Vagina (tissue), 2 donors: ENCODE measurements around the gene USP10. TPM values are rescaled to one million over a fixed set of nuclear protein-coding genes. Genes with fewer than 3 reads are reported as not detected.

Experiments used
- DNase-seq, 2 donors: peaks; one replicate each; pipeline ENCODE4 v3.0.0-alpha.2; 2017; ENCODE audit errors: extremely low spot score in 2 of 2
- H3K27ac ChIP-seq: fragments of 200-600 bp; sonication (generic); one replicate; pipeline ENCODE4 v1.5.1; 2019
- H3K27me3 ChIP-seq: fragments of 200-600 bp; sonication (generic); one replicate; pipeline ENCODE4 v1.5.1; 2019
- H3K36me3 ChIP-seq, 2 donors: fragments of 200-600 bp; sonication (generic); one replicate each; pipeline ENCODE4 v1.5.1; 2017 to 2019
- H3K4me1 ChIP-seq: fragments of 200-600 bp; sonication (generic); one replicate; pipeline ENCODE4 v1.5.1; 2019
- H3K4me3 ChIP-seq, 2 donors: fragments of 200-600 bp; sonication (generic); 1 replicate in 1 of 2; 2 replicates in 1 of 2; pipeline ENCODE4 v1.5.1; 2016 to 2019
- H3K9me3 ChIP-seq: fragments of 200-600 bp; sonication (generic); one replicate; pipeline ENCODE4 v1.5.1; 2019
- POLR2A ChIP-seq, 2 donors: fragments of 450-650 bp; IDR thresholded peaks; one replicate each; pipeline ENCODE4 v1.6.1; 2017; ENCODE audit warnings: antibody characterized with exemption in 2 of 2, mild to moderate bottlenecking in 2 of 2, moderate library complexity in 2 of 2
- POLR2AphosphoS5 ChIP-seq, 2 donors: sonication (generic); formaldehyde crosslinking; IDR thresholded peaks; one replicate each; pipeline ENCODE4 v1.9.0; 2017; ENCODE audit warnings: antibody characterized with exemption in 2 of 2, mild to moderate bottlenecking in 2 of 2, low read depth in 1 of 2; ENCODE audit not compliant: insufficient read depth in 1 of 2
- intact Hi-C: fragments of 100-400 bp; cut with DNase I; formaldehyde crosslinking; loops from one replicate; pipeline ENCODE4 v1.15.1; 2023
- total RNA-seq: library from RNA; depleted of rRNA; stranded (reverse); fragments of >200 nt; gene quantifications from one replicate; pipeline ENCODE4 v1.2.3, GENCODE V29; 2016
- TF ChIP-seq, protein P1 (sequence below), 3 experiments: fragments of 450-650 bp in 2 of 3; fragments of 200-600 bp in 1 of 3; sonication (generic) in 1 of 3; IDR thresholded peaks; one replicate each; pipeline ENCODE4 v1.5.1; 2017 to 2019; ENCODE audit warnings: antibody characterized with exemption in 3 of 3, mild to moderate bottlenecking in 2 of 3, moderate library complexity in 2 of 3

Gene USP10
- total RNA-seq, 1 donor from 2014 or later: 42.5 TPM

DNA sequence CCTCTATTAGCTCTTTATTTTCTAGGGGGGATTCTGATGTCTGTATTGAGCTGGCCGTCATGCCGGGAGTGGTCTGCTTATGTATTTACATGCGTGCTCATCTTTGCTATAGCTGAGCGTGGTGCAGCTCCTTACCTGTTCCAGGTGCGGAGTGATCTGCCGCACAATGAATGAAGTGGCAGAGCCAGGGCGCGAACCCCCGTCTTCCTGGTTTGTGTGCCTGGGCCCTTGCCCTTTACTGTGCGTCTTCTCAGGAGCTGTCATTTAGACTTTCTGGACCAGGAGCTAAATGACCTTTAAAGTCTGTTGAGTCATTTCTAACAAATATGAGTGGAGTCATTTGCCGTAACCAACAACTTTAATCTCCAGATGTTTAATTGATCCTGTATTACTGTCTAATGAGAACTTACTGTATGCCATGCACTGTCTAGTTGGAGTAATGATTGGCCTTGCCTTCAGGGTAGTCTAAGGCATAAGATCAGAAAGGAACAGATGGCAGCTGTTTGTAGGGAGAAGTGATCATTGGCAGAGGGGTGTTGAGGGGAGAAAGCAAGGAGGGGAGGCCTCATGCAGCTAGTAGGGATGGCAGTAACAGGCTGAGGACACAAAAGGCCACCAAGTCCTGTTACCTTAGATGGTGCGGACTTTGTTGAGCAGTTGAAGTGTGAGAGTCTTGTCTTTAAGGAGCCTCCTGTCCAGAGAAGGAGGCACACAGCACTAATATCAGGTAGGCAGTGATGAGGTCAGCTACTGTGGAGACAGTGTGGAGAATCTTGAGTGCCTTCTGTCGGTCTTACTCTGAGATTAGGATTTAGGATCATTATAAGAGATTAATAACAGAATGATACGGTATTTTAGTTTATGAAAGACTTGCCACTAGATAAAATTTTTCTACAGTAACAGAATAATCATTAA is 53.9 kb downstream of the USP10 start:
- no peak for DNase-seq
- peak overlapping the region; percentile 40 for H3K27ac ChIP-seq
- no peaks in the 10 kb centered on the region for H3K9me3 ChIP-seq
- H3K27me3 ChIP-seq: no peaks in the 10 kb centered on the region
- H3K36me3 ChIP-seq: no peaks in the 10 kb centered on the region
- H3K4me1 ChIP-seq: peaks cover 35% of the 10 kb centered on the region
- H3K4me3 ChIP-seq: no peak overlapping the region
- TF ChIP-seq POLR2AphosphoS5 (IDR thresholded peaks at IDR 0.05; ENCODE audit: insufficient read depth in 1 of 2, low read depth in 1 of 2) (no peak), POLR2A (IDR thresholded peaks at IDR 0.05) (no peak)
- TF ChIP-seq, protein P1, sequence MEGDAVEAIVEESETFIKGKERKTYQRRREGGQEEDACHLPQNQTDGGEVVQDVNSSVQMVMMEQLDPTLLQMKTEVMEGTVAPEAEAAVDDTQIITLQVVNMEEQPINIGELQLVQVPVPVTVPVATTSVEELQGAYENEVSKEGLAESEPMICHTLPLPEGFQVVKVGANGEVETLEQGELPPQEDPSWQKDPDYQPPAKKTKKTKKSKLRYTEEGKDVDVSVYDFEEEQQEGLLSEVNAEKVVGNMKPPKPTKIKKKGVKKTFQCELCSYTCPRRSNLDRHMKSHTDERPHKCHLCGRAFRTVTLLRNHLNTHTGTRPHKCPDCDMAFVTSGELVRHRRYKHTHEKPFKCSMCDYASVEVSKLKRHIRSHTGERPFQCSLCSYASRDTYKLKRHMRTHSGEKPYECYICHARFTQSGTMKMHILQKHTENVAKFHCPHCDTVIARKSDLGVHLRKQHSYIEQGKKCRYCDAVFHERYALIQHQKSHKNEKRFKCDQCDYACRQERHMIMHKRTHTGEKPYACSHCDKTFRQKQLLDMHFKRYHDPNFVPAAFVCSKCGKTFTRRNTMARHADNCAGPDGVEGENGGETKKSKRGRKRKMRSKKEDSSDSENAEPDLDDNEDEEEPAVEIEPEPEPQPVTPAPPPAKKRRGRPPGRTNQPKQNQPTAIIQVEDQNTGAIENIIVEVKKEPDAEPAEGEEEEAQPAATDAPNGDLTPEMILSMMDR (IDR thresholded peaks at IDR 0.05): no peak
- intact Hi-C loops: loop anchor here (5.0 kb wide), 1 partner anchor 214 kb away; no protein-coding TSS in a partner anchor

DNA sequence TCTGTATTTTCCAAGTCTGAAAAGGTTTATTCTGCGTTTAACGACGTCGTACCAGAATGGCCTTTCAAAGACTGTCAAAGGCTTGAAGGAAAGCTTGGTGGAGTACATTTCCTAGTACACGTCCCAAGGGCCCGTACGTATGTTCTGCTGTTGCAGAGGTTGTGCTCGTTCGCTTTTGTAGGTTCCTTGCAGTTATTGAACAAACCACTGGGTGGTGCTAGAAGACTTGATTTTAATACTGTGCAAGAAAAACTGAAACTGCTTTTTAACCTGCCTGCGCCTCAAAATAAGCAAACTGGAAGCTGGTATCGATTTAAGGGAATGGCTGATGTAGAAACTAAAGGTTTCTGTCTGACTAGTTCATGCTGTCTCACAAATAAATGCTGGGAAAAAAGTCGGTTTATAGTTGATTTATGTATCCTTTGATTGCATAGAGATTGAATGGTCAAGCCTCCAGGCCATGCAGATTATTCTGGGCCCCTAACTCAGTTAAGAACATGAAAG is 54.6 kb downstream of the USP10 start:
- H3K9me3 ChIP-seq: no peaks in the 10 kb centered on the region
- H3K36me3 ChIP-seq: peaks cover 0 to 3% of the 10 kb centered on the region in 2 donors
- TF ChIP-seq POLR2A (IDR thresholded peaks at IDR 0.05) (no peak), POLR2AphosphoS5 (IDR thresholded peaks at IDR 0.05; ENCODE audit: insufficient read depth in 1 of 2, low read depth in 1 of 2) (peak in 1 of 2 donors; percentile 56)
- TF ChIP-seq, protein P1 (IDR thresholded peaks at IDR 0.05): peak; percentile 69 to 88 (median 80)
- peak overlapping the region; percentile 40 for H3K27ac ChIP-seq
- no peaks in the 10 kb centered on the region for H3K27me3 ChIP-seq
- no peak for DNase-seq
- H3K4me3 ChIP-seq: peak overlapping the region in 1 of 2 donors; percentile 13
- peaks cover 35% of the 10 kb centered on the region for H3K4me1 ChIP-seq
- intact Hi-C loops: loop anchor here (5.0 kb wide), 1 partner anchor 213 kb away; no protein-coding TSS in a partner anchor

DNA sequence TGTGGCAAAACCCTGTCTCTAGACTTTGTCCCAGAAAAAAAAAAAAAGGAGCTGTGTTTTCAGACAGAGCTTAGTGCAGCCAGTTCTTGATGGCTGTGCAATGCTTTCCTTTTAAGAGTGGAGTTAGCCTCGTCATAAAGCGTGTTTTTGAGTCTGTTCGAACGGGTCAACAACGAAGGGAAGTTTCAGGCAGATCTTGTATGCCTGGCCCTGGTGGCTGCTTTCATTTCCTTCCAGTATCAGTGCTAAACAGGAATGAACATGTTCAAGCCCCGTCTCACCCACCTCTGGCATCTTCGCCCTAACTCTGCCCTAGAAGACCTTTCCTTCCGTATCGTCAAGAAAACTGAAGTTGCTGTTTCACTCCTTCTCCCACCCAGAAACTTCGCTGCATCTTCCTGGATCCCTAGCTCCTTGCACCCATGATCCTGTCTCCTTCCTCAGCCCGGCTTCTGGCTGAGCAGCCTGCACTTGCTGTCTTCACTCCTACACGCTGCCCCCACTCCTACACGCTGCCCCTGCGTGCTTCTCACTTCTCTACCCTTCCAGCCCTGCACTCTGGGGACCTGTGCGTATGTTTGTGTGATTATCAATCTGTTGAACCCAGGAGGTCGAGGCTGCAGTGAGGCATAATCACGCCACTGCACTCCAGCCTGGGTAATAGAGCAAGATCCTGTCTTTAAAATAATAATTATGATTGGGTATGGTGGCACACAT is 55.3 kb downstream of the USP10 start:
- peaks cover 35% of the 10 kb centered on the region for H3K4me1 ChIP-seq
- H3K27me3 ChIP-seq: no peaks in the 10 kb centered on the region
- intact Hi-C loops: loop anchor here (5.0 kb wide), 2 partner anchors 197 to 212 kb away; no protein-coding TSS in a partner anchor
- TF ChIP-seq, protein P1 (IDR thresholded peaks at IDR 0.05): no peak
- no peak for TF ChIP-seq POLR2A (IDR thresholded peaks at IDR 0.05)
- no peak for TF ChIP-seq POLR2AphosphoS5 (IDR thresholded peaks at IDR 0.05; ENCODE audit: insufficient read depth in 1 of 2, low read depth in 1 of 2)
- H3K27ac ChIP-seq: peak overlapping the region; percentile 40
- no peaks in the 10 kb centered on the region for H3K9me3 ChIP-seq
- DNase-seq: no peak
- peaks cover 0 to 9% of the 10 kb centered on the region in 2 donors for H3K36me3 ChIP-seq
- H3K4me3 ChIP-seq: peak overlapping the region in 1 of 2 donors; percentile 13

DNA sequence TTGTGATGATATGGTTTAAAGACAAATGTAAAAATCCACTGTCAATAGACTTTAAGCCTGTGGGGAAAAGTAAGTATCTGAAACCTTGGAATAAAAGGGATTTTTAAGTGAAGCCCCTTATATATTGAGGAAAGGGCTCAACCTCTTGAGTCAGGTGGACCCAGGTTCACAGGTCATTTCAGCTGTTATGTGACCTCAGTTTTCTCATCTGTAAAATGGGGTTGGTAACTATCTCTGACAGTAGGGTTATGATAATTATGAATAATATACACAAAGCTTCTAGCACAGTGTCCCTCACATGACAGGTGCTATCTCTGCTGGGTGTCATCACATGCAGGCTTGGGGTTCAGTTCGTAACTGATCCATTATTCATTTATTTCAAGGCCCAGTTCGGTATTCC is 57.0 kb downstream of the USP10 start:
- peaks cover 0 to 20% of the 10 kb centered on the region in 2 donors for H3K36me3 ChIP-seq
- peaks cover 19% of the 10 kb centered on the region for H3K4me1 ChIP-seq
- intact Hi-C loops: loop anchor here (5.0 kb wide), 1 partner anchor 195 kb away; no protein-coding TSS in a partner anchor
- no peak overlapping the region for H3K27ac ChIP-seq
- TF ChIP-seq POLR2A (IDR thresholded peaks at IDR 0.05): no peak
- TF ChIP-seq POLR2AphosphoS5 (IDR thresholded peaks at IDR 0.05; ENCODE audit: insufficient read depth in 1 of 2, low read depth in 1 of 2): no peak
- TF ChIP-seq, protein P1 (IDR thresholded peaks at IDR 0.05): no peak
- H3K9me3 ChIP-seq: no peaks in the 10 kb centered on the region
- no peak overlapping the region for H3K4me3 ChIP-seq
- H3K27me3 ChIP-seq: no peaks in the 10 kb centered on the region
- no peak for DNase-seq
